AG04450 (cell line): ENCODE data around the gene ADAMTS1. TPM values are rescaled to one million over a fixed set of nuclear protein-coding genes. Genes with fewer than 3 reads are reported as not detected.

Source experiments
- CTCF ChIA-PET: fragments of 300-600, 350-600 bp; formaldehyde crosslinking; extraction: SDS; loops from one replicate; lab custom pipeline; 2022; ENCODE audit warnings: antibody characterized with exemption, inconsistent platforms; lab: Charles Lee
- POLR2A ChIA-PET: fragments of 350-600 bp; formaldehyde crosslinking; extraction: SDS; loops from one replicate; lab custom pipeline; 2021; ENCODE audit warnings: antibody characterized with exemption, inconsistent platforms; lab: Yijun Ruan, JAX
- DNase-seq: peaks from one replicate; pipeline ENCODE4 v3.0.0-alpha.2; 2011; ENCODE audit warnings: low read depth, low spot score
- H3K27ac ChIP-seq: one replicate; pipeline ENCODE4 v1.5.1; 2012; ENCODE audit warnings: low read depth, low read length, control low read depth
- H3K27me3 ChIP-seq: one replicate; pipeline ENCODE4 v1.6.0; 2012; ENCODE audit warnings: low read length; ENCODE audit not compliant: control insufficient read depth, insufficient read depth
- H3K4me3 ChIP-seq: 2 replicates; pipeline ENCODE4 v1.5.1; 2011; ENCODE audit warnings: mild to moderate bottlenecking, low read depth, low read length, control low read depth
- H3K9me3 ChIP-seq: 2 replicates; pipeline ENCODE4 v1.5.1; 2012; ENCODE audit warnings: low read length; ENCODE audit not compliant: control insufficient read depth, insufficient read depth
- polyA plus RNA-seq: library from polyadenylated mRNA; depleted of rRNA; stranded (reverse); fragments of >200 nt; gene quantifications from 2 replicates; pipeline ENCODE4 v1.2.3, GENCODE V29; 2011
- TF ChIP-seq, protein P1 (sequence below): IDR thresholded peaks from 2 replicates; pipeline ENCODE4 v1.5.1; 2011; ENCODE audit warnings: low read depth, low read length, control low read depth, inconsistent platforms

Gene ADAMTS1
- polyA plus RNA-seq, 1 experiment: 309 TPM

- ChIA-PET CTCF (interaction anchor here (0.6 to 1.8 kb wide), 13 partner anchors 10 to 1911 kb away, joined by 3 to 11 read pairs (median 5); no protein-coding TSS in a partner anchor), POLR2A (interaction anchor here (0.9 to 1.3 kb wide), 3 partner anchors 10 to 33 kb away, joined by 3 to 4 read pairs (median 3); partner anchors contain the start of gene ADAMTS1)
- Histone ChIP-seq H3K4me3 (no peak overlapping the region), H3K9me3 (no peaks in the 10 kb centered on the region), H3K27me3 (no peaks in the 10 kb centered on the region), H3K27ac (no peak overlapping the region)
- no peak for DNase-seq
- TF ChIP-seq, protein P1, sequence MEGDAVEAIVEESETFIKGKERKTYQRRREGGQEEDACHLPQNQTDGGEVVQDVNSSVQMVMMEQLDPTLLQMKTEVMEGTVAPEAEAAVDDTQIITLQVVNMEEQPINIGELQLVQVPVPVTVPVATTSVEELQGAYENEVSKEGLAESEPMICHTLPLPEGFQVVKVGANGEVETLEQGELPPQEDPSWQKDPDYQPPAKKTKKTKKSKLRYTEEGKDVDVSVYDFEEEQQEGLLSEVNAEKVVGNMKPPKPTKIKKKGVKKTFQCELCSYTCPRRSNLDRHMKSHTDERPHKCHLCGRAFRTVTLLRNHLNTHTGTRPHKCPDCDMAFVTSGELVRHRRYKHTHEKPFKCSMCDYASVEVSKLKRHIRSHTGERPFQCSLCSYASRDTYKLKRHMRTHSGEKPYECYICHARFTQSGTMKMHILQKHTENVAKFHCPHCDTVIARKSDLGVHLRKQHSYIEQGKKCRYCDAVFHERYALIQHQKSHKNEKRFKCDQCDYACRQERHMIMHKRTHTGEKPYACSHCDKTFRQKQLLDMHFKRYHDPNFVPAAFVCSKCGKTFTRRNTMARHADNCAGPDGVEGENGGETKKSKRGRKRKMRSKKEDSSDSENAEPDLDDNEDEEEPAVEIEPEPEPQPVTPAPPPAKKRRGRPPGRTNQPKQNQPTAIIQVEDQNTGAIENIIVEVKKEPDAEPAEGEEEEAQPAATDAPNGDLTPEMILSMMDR: peak; percentile 49
These were observed 10.9 kb downstream of the ADAMTS1 start for GRCh38 chr21:26834181-26834905.

- H3K27ac ChIP-seq: no peak overlapping the region
- TF ChIP-seq, protein P1: no peak
- H3K27me3 ChIP-seq: no peaks in the 10 kb centered on the region
- no peaks in the 10 kb centered on the region for H3K9me3 ChIP-seq
- ChIA-PET POLR2A (interaction anchor here (0.9 to 1.3 kb wide), 2 partner anchors 18 to 32 kb away, joined by 3 read pairs; no protein-coding TSS in a partner anchor), CTCF (interaction anchor here (0.7 to 1.8 kb wide), 10 partner anchors 11 to 1911 kb away, joined by 3 to 11 read pairs (median 6); no protein-coding TSS in a partner anchor)
- no peak for DNase-seq
- H3K4me3 ChIP-seq: no peak overlapping the region
These were observed 11.7 kb downstream of the ADAMTS1 start for GRCh38 chr21:26833460-26833939.

DNA sequence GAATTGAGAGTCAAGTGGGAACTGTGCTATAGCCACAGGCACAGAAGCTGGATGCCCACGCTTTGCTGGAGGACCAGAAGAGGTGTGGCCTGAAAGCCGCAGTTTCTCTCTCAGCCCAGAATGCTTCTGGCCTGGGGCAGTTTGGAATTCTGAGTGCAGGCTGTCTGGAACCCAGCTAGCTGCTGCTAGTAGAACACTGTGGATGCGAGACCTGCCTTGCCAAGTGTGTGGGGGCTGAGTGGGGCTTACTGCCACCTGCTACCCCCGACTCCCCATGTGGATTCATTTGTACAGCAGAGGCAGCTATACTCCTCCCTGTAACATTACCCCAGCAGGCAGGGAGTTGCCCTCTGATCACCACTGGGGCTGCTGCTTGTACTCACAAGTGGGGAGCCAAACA is 12.2 kb downstream of the ADAMTS1 start:
- ChIA-PET POLR2A (no interaction called here), CTCF (interaction anchor here (1.3 to 1.8 kb wide), 4 partner anchors 16 to 100 kb away, joined by 5 to 9 read pairs (median 8); no protein-coding TSS in a partner anchor)
- Histone ChIP-seq H3K4me3 (no peak overlapping the region), H3K27me3 (no peaks in the 10 kb centered on the region), H3K9me3 (no peaks in the 10 kb centered on the region), H3K27ac (no peak overlapping the region)
- TF ChIP-seq, protein P1: no peak
- DNase-seq: no peak

DNA sequence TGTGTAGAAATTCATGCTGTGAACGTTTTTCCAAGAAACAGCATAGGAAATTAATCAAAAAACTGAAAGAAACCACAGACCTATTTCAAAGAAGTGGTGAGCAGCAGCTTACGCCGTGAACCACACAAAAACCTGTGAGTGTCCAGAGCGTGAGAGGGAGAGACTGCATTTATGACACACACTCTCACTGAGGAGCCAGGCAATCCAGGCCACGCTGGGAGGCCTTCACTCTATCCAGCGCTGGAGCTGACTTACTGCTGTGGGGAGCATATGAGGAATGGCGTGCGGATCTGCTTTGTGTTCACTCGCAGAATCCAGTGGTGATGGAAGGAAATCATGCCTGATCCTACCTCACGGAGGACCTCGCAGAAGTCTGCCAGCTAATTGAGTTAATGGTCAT is 12.7 kb downstream of the ADAMTS1 start:
- no peak for DNase-seq
- CTCF ChIA-PET: no interaction called here
- Histone ChIP-seq H3K27ac (no peak overlapping the region), H3K4me3 (no peak overlapping the region), H3K9me3 (no peaks in the 10 kb centered on the region), H3K27me3 (no peaks in the 10 kb centered on the region)
- TF ChIP-seq, protein P1: no peak
- POLR2A ChIA-PET: no interaction called here

DNA sequence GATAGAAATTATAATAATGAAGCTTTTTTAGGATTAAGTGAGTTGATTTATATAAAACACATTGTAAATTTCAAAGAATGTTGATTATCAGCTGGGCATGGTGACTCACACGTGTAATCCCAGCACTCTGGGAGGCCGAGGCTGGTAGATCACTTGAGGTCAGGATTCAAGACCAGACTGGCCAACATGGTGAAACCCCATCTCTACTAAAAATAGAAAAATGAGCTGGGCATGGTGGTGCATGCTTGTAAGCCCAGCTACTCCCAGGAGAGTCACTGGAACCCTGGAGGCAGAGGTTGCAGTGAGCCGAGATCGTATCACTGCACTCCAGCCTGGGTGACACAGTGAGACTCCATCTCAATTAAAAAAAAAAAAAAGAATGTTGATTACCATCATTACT is 18.4 kb downstream of the ADAMTS1 start:
- no peaks in the 10 kb centered on the region; the same call in none of the 2 replicates for H3K9me3 ChIP-seq
- H3K4me3 ChIP-seq: no peak overlapping the region
- no peaks in the 10 kb centered on the region for H3K27me3 ChIP-seq
- TF ChIP-seq, protein P1: no peak
- ChIA-PET CTCF (interaction anchor here (1.6 kb wide), 1 partner anchor 11 kb away, joined by 10 read pairs; no protein-coding TSS in a partner anchor), POLR2A (no interaction called here)
- no peak overlapping the region for H3K27ac ChIP-seq
- no peak for DNase-seq
